ENCODE results near the gene LMTK3. TPM values are rescaled to one million over a fixed set of nuclear protein-coding genes. Genes with fewer than 3 reads are reported as not detected.

The LMTK3 gene
- total RNA-seq, 2 donors from 2014 or later, result 1.7 to 3.1 TPM

- H3K4me3 ChIP-seq, result no peak within 1 kb of the TSS
- intact Hi-C loops (cut with DNase I), result no loop called here
Observed at GRCh38 chr19:48551437-48552302, 40.0 kb upstream of the LMTK3 start, which contains the start of gene SULT2B1. Gene SULT2B1 (plus strand): TSS chr19:48552172. CDS start chr19:48552253, 81 bp downstream.

GRCh38 chr19:48549380-48549779 lies 37.7 kb upstream of the LMTK3 start:
- Histone ChIP-seq H3K4me1 (peaks cover 8% of the 10 kb centered on the region), H3K36me3 (no peaks in the 10 kb centered on the region), H3K4me3 (no peak overlapping the region), H3K27me3 (no peaks in the 10 kb centered on the region), H3K27ac (no peak overlapping the region), H3K9ac (ENCODE audit: low read depth in 2 of 2, low read length in 2 of 2) (no peak overlapping the region), H3K9me3 (no peaks in the 10 kb centered on the region)
- TF ChIP-seq CTCF (IDR thresholded peaks at IDR 0.05), result no peak
- intact Hi-C loops (cut with DNase I), result no loop called here
- no peak for DNase-seq

More at GRCh38 chr19:48551437-48552302, 40.0 kb upstream of the LMTK3 start, which contains the start of gene SULT2B1:
- Histone ChIP-seq H3K27me3 (no peaks in the 10 kb centered on the region), H3K9me3 (no peaks in the 10 kb centered on the region), H3K9ac (ENCODE audit: low read depth in 2 of 2, low read length in 2 of 2) (peak within 1 kb of the TSS in 1 of 2 donors; percentile 7), H3K36me3 (no peaks in the 10 kb centered on the region), H3K4me1 (peaks cover 8% of the 10 kb centered on the region), H3K27ac (no peak within 1 kb of the TSS)
- peak; percentile 92 for DNase-seq
- TF ChIP-seq CTCF (IDR thresholded peaks at IDR 0.05), result no peak

GRCh38 chr19:48548253-48548911 lies 36.7 kb upstream of the LMTK3 start:
- TF ChIP-seq CTCF (IDR thresholded peaks at IDR 0.05), result no peak
- Histone ChIP-seq H3K4me1 (peaks cover 4% of the 10 kb centered on the region), H3K27me3 (no peaks in the 10 kb centered on the region), H3K9ac (ENCODE audit: low read depth in 2 of 2, low read length in 2 of 2) (no peak overlapping the region), H3K36me3 (no peaks in the 10 kb centered on the region), H3K4me3 (no peak overlapping the region), H3K27ac (no peak overlapping the region), H3K9me3 (no peaks in the 10 kb centered on the region)
- intact Hi-C loops (cut with DNase I), result no loop called here
- no peak for DNase-seq

- Histone ChIP-seq H3K9ac (ENCODE audit: low read depth in 2 of 2, low read length in 2 of 2) (no peak overlapping the region), H3K27me3 (no peaks in the 10 kb centered on the region), H3K4me3 (no peak overlapping the region), H3K27ac (no peak overlapping the region), H3K9me3 (no peaks in the 10 kb centered on the region), H3K36me3 (no peaks in the 10 kb centered on the region), H3K4me1 (peaks cover 4% of the 10 kb centered on the region)
- intact Hi-C loops (cut with DNase I), result no loop called here
- DNase-seq, result no peak
- TF ChIP-seq CTCF (IDR thresholded peaks at IDR 0.05), result no peak
Observed at GRCh38 chr19:48547722-48548121, 36.1 kb upstream of the LMTK3 start.

- TF ChIP-seq CTCF (IDR thresholded peaks at IDR 0.05), result no peak
- no peak for DNase-seq
- no peak overlapping the region for H3K4me3 ChIP-seq
- intact Hi-C loops (cut with DNase I), result no loop called here
- no peak overlapping the region for H3K27ac ChIP-seq
- H3K9me3 ChIP-seq, result no peaks in the 10 kb centered on the region
- no peaks in the 10 kb centered on the region for H3K36me3 ChIP-seq
- no peak overlapping the region for H3K9ac ChIP-seq (ENCODE audit: low read depth in 2 of 2, low read length in 2 of 2)
- no peaks in the 10 kb centered on the region for H3K4me1 ChIP-seq
- no peaks in the 10 kb centered on the region for H3K27me3 ChIP-seq
Observed at GRCh38 chr19:48544856-48545750, 33.5 kb upstream of the LMTK3 start.

Data from colonic mucosa (tissue), 4 donors.